ENCODE data around the gene AAMP.

AAMP gene

GRCh38 chr2:218245214-218245613 lies 24.7 kb downstream of the AAMP start:
- no peak for DNase-seq (ENCODE audit: low read depth)
- TF ChIP-seq, protein P1, sequence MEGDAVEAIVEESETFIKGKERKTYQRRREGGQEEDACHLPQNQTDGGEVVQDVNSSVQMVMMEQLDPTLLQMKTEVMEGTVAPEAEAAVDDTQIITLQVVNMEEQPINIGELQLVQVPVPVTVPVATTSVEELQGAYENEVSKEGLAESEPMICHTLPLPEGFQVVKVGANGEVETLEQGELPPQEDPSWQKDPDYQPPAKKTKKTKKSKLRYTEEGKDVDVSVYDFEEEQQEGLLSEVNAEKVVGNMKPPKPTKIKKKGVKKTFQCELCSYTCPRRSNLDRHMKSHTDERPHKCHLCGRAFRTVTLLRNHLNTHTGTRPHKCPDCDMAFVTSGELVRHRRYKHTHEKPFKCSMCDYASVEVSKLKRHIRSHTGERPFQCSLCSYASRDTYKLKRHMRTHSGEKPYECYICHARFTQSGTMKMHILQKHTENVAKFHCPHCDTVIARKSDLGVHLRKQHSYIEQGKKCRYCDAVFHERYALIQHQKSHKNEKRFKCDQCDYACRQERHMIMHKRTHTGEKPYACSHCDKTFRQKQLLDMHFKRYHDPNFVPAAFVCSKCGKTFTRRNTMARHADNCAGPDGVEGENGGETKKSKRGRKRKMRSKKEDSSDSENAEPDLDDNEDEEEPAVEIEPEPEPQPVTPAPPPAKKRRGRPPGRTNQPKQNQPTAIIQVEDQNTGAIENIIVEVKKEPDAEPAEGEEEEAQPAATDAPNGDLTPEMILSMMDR (IDR thresholded peaks at IDR 0.05; ENCODE audit: low read depth, low read length), result no peak
- no peak overlapping the region for H3K4me3 ChIP-seq (ENCODE audit: low read depth, low read length)

GRCh38 chr2:218244665-218245064 lies 25.3 kb downstream of the AAMP start:
- no peak overlapping the region for H3K4me3 ChIP-seq (ENCODE audit: low read depth, low read length)
- TF ChIP-seq POLR2A (IDR thresholded peaks at IDR 0.05; ENCODE audit: extremely low read depth, insufficient read length) (no peak), MAX (IDR thresholded peaks at IDR 0.05; ENCODE audit: low read depth, low read length) (no peak), MYC (IDR thresholded peaks at IDR 0.05; ENCODE audit: low read depth, low read length) (no peak)
- TF ChIP-seq, protein P1 (IDR thresholded peaks at IDR 0.05; ENCODE audit: low read depth, low read length), result no peak
- DNase-seq (ENCODE audit: low read depth), result no peak

DNA sequence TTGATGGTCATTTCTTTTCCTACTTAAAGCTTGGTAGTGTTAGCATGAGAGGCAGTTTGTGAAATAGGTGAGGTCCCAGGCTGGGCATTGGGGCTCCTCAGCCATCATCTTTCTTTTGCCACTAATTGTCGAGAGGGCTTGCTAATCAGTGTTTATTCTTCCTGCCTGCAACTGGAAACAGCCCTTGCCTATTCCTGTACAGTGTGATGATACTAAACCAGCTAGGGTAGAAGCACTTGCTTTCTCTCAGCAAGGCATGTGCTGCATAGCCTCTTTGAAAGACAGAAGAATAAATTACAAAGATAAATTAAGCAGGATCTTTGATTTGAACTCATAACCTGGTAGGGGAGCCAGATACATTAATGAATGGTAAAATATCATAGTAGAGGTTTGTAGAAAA lies 25.7 kb downstream of the AAMP start:
- DNase-seq (ENCODE audit: low read depth), result no peak
- no peak for TF ChIP-seq MAX (IDR thresholded peaks at IDR 0.05; ENCODE audit: low read depth, low read length)
- TF ChIP-seq, protein P1 (IDR thresholded peaks at IDR 0.05; ENCODE audit: low read depth, low read length), result no peak
- no peak for TF ChIP-seq MYC (IDR thresholded peaks at IDR 0.05; ENCODE audit: low read depth, low read length)
- no peak for TF ChIP-seq POLR2A (IDR thresholded peaks at IDR 0.05; ENCODE audit: extremely low read depth, insufficient read length)
- H3K4me3 ChIP-seq (ENCODE audit: low read depth, low read length), result no peak overlapping the region

- TF ChIP-seq MYC (IDR thresholded peaks at IDR 0.05; ENCODE audit: low read depth, low read length) (no peak), POLR2A (IDR thresholded peaks at IDR 0.05; ENCODE audit: extremely low read depth, insufficient read length) (no peak), MAX (IDR thresholded peaks at IDR 0.05; ENCODE audit: low read depth, low read length) (no peak)
- TF ChIP-seq, protein P1 (IDR thresholded peaks at IDR 0.05; ENCODE audit: low read depth, low read length), result no peak
- DNase-seq (ENCODE audit: low read depth), result no peak
- no peak overlapping the region for H3K4me3 ChIP-seq (ENCODE audit: low read depth, low read length)
These were observed 31.1 kb downstream of the AAMP start for GRCh38 chr2:218238887-218239286.

DNA sequence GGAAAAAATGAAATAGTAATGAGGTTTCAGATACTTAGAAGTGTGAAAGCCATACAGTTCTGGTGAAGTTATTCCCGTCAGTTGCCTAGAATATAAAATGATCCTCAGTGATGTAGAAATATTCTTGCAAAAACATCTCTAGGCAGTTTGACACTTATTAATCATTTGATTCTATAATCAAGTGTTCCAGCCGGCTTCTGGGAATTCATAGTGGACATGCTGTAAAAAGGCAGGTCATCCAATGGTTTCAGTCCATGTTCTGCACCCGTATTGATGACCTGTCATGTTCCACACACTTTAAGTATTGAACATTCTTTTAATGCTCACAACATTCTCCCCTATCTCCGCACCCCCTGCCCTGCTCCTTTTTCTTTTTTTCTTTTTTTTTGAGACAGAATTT lies 33.1 kb downstream of the AAMP start:
- H3K4me3 ChIP-seq (ENCODE audit: low read depth, low read length), result no peak overlapping the region
- TF ChIP-seq, protein P1 (IDR thresholded peaks at IDR 0.05; ENCODE audit: low read depth, low read length), result no peak
- TF ChIP-seq POLR2A (IDR thresholded peaks at IDR 0.05; ENCODE audit: extremely low read depth, insufficient read length) (no peak), MAX (IDR thresholded peaks at IDR 0.05; ENCODE audit: low read depth, low read length) (no peak), MYC (IDR thresholded peaks at IDR 0.05; ENCODE audit: low read depth, low read length) (no peak)
- DNase-seq (ENCODE audit: low read depth), result no peak

DNA sequence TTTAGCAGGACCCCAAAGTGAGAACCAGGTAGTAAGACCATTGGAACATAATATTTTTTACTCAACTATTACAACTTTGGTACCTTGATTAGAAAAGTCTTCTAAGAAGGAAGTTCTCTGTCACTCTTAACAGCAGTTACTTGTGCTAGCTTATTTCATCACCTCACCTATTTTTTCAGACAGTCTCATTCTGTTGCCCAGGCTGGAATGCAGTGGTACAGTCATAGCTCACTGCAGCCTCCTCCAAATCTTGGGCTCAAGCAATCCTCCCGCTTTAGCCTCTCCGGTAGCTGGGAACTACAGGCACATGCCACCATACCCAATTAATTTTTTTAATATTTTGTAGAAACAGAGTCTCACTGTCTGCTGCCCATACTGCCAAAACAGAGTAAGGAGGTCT lies 34.9 kb downstream of the AAMP start:
- H3K4me3 ChIP-seq (ENCODE audit: low read depth, low read length), result no peak overlapping the region
- no peak for TF ChIP-seq MYC (IDR thresholded peaks at IDR 0.05; ENCODE audit: low read depth, low read length)
- no peak for TF ChIP-seq POLR2A (IDR thresholded peaks at IDR 0.05; ENCODE audit: extremely low read depth, insufficient read length)
- TF ChIP-seq MAX (IDR thresholded peaks at IDR 0.05; ENCODE audit: low read depth, low read length), result no peak
- TF ChIP-seq, protein P1 (IDR thresholded peaks at IDR 0.05; ENCODE audit: low read depth, low read length), result no peak
- no peak for DNase-seq (ENCODE audit: low read depth)

All from NB4 (cell line).